Activated CD8-positive, alpha-beta T cell treated with anti-CD3 and anti-CD28 coated beads, Interleukin-2, amount 10 ng/mL, durations not matched to agents 7 days and 5 days (primary cell): ENCODE results near the gene ELOVL7. TPM values are rescaled to one million over a fixed set of nuclear protein-coding genes. Genes with fewer than 3 reads are reported as not detected.
"Not testable (repeated sequence)": the region's sequence is repeated elsewhere in the genome, so short reads cannot be mapped to it uniquely, and the experiment has no call there.

ENCODE experiments used
- ATAC-seq: fragments of 150-1000 bp; cut with Tn5 transposase; one replicate; pipeline ENCODE4 v1.10.0; 2021; ENCODE audit warnings: moderate library complexity
- CTCF ChIA-PET: fragments of 350-600 bp; sonication (Branson Sonifier 250); formaldehyde crosslinking; loops from one replicate; lab custom pipeline; 2021; ENCODE audit warnings: antibody characterized with exemption; lab: Charles Lee
- POLR2A ChIA-PET: fragments of 350-600 bp; sonication (Branson Sonifier 250); formaldehyde crosslinking; loops from one replicate; lab custom pipeline; 2021; ENCODE audit warnings: antibody characterized with exemption; lab: Charles Lee
- DNase-seq: peaks from one replicate; pipeline ENCODE4 v3.0.0-alpha.2; 2020
- H3K27ac Mint-ChIP-seq: one replicate; pipeline ENCODE4 v1.8.0; 2021; ENCODE audit warnings: mild to moderate bottlenecking, mixed read lengths
- H3K27me3 Mint-ChIP-seq: one replicate; pipeline ENCODE4 v1.8.0; 2021; ENCODE audit warnings: low read depth, mixed read lengths
- H3K36me3 Mint-ChIP-seq: one replicate; pipeline ENCODE4 v1.8.0; 2021; ENCODE audit warnings: low read depth, mixed read lengths
- H3K4me1 Mint-ChIP-seq: one replicate; pipeline ENCODE4 v1.8.0; 2021; ENCODE audit warnings: low read depth, mixed read lengths
- H3K4me3 Mint-ChIP-seq: one replicate; pipeline ENCODE4 v1.8.0; 2021; ENCODE audit warnings: mild to moderate bottlenecking, mixed read lengths
- H3K9me3 Mint-ChIP-seq: one replicate; pipeline ENCODE4 v1.8.0; 2022; ENCODE audit warnings: mixed read lengths; ENCODE audit not compliant: insufficient read depth
- total RNA-seq, 2 experiments: library from RNA; stranded (reverse); gene quantifications; one replicate each; pipeline ENCODE4 v1.2.3, GENCODE V29; 2021

ELOVL7 gene
- total RNA-seq, 2 experiments from 2014 or later: 0.26 to 0.34 TPM

DNA sequence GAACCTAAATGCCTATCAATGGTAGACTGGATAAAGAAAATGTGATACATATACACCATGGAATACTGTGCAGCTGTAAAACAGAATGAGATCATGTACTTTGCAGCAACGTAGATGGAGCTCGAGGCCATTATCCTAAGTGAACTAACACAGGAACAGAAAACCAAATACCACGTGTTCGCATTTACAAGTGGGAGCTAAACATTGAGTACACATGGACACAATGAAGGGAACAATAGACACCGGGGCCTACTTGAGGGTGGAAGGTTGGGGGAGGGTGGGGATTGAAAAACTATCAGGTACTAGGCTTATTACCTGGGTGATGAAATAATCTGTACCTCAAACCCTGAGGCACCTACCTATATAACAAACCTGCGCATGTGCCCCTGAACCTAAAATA is 121.7 kb downstream of the ELOVL7 start:
- Mint-ChIP-seq H3K36me3 (no peaks in the 10 kb centered on the region), H3K27me3 (peaks cover 18% of the 10 kb centered on the region)
- POLR2A ChIA-PET: no interaction called here

DNA sequence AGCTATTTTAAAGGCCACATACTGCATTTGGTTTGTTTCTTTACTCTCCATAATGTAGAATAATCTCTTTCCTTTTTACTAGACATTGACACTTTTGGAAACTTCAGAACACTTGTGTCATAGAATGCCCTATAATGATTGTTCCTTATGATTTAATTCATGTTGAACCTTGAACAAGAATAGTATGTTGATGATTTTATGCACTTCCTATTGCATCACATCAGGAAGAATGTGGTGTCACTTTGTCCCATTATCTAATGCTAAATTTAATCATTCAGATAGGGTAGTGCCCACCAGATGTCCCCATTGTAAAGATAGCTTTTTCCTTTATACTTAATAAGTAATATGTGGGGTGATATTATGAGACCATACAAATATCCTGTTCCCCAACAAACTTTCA is 124.7 kb downstream of the ELOVL7 start:
- Mint-ChIP-seq H3K9me3 (peaks cover 9% of the 10 kb centered on the region), H3K27me3 (peaks cover 23% of the 10 kb centered on the region), H3K27ac (no peak overlapping the region), H3K4me3 (no peak overlapping the region), H3K36me3 (peaks cover under 1% of the 10 kb centered on the region), H3K4me1 (no peaks in the 10 kb centered on the region)
- ChIA-PET POLR2A (interaction anchor here (1.3 kb wide), 1 partner anchor 19 kb away, joined by 3 read pairs; the partner anchor contains the start of gene DEPDC1B), CTCF (no interaction called here)
- ATAC-seq: no peak
- DNase-seq: no peak

More for the DNA sequence above, 121.7 kb downstream of the ELOVL7 start:
- H3K9me3 Mint-ChIP-seq: peaks cover 3% of the 10 kb centered on the region
- CTCF ChIA-PET: no interaction called here
- no peaks in the 10 kb centered on the region for H3K4me1 Mint-ChIP-seq
- H3K27ac Mint-ChIP-seq: no peak overlapping the region
- ATAC-seq (no peak), DNase-seq (no peak)
- H3K4me3 Mint-ChIP-seq: no peak overlapping the region

DNA sequence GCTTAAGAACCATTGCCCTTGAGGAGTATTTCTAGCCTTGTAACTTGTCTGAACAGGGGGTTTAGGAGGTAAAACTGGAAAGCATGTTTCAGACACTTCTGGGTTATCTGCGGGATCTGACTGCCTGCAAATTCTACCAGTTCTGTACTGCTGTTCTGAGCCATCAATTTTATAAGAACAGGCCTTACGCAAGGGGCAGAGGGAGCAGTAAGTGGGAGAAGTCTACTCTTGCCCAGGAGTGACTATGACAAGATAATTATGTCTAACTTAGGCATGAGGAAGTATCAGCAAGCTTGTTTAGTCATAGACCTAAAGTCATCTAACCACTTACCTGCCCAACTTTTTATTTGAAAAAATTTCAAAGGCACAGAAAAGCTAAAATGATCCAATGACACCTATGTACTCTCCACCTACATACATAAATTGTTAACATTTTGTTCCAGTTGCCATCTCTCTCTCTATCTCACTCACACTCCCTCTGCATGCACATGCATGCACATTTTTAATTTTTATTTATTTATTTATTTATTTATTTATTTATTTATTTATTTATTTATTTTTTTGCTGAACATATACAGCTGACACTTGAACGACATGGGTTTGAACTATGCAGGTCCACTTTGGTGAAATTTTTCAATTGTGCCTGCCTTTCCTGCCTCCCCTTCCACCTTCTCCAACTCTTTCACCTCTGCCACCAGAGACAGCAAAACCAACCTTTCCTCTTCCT is 125.7 kb downstream of the ELOVL7 start:
- no peak overlapping the region for H3K4me3 Mint-ChIP-seq
- peaks cover 25% of the 10 kb centered on the region for H3K27me3 Mint-ChIP-seq
- peaks cover 9% of the 10 kb centered on the region for H3K9me3 Mint-ChIP-seq
- no peak for DNase-seq
- H3K36me3 Mint-ChIP-seq: peaks cover 3% of the 10 kb centered on the region
- ChIA-PET POLR2A (interaction anchor here (1.3 kb wide), 1 partner anchor 18 kb away, joined by 3 read pairs; the partner anchor contains the start of gene DEPDC1B), CTCF (no interaction called here)
- no peak overlapping the region for H3K27ac Mint-ChIP-seq
- no peak for ATAC-seq
- no peaks in the 10 kb centered on the region for H3K4me1 Mint-ChIP-seq

DNA sequence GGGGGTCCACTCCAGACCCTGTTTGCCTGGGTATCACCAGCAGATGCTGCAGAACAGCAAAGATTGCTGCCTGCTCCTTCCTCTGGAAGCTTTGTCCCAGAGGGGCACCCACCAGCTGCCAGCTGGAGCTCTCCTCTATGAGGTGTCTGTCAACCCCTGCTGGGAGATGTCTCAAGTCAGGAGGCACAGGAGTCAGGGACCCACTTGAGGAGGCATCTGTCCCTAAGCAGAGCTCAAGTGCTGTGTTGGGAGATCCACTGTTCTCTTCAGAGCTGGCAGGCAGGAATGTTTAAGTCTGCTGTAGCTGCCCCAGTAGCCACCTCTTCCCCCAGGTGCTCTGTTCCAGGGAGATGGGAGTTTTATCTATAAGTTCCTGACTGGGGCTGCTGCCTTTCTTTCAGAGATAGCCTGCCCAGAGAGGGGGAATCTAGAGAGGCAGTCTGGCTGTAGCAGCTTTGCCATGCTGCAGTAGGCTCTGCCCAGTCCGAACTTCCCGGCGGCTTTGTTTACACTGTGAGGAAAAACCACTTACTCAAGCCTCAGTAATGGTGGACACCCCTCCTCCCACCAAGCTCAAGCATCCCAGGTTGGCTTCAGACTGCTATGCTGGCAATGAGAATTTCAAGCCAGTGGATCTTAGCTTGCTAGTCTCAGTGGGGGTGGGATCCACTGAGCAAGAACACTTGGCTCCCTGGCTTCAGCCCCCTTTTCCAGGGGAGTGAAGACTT is 128.7 kb downstream of the ELOVL7 start:
- H3K36me3 Mint-ChIP-seq, POLR2A ChIA-PET, H3K4me3 Mint-ChIP-seq, H3K9me3 Mint-ChIP-seq, DNase-seq, ATAC-seq, H3K4me1 Mint-ChIP-seq, H3K27ac Mint-ChIP-seq: not testable (repeated sequence)
- peaks cover 17% of the 10 kb centered on the region for H3K27me3 Mint-ChIP-seq
- CTCF ChIA-PET: interaction anchor here (0.7 kb wide), 1 partner anchor 15 kb away, joined by 3 read pairs; no protein-coding TSS in a partner anchor

DNA sequence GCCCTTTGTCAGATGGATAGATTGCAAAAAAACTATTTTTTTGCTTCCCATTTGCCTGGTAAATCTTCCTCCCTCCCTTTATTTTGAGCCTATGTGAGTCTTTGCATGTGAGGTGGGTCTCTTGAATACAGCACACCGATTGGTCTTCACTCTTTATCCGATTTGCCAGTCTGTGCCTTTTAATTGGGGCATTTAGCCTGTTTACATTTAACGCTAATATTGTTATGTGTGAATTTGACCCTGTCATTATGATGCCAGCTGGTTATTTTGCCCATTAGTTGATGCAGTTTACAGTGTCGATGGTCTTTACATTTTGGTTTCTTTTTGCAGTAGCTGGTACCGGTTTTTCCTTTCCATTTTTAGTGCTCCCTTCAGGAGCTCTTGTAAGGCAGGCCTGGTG is 131.1 kb downstream of the ELOVL7 start:
- no peak for DNase-seq
- H3K4me3 Mint-ChIP-seq: no peak overlapping the region
- CTCF ChIA-PET: no interaction called here
- peaks cover 9% of the 10 kb centered on the region for H3K9me3 Mint-ChIP-seq
- H3K27me3 Mint-ChIP-seq: peaks cover 14% of the 10 kb centered on the region
- ATAC-seq: no peak
- no peak overlapping the region for H3K27ac Mint-ChIP-seq
- peaks cover 3% of the 10 kb centered on the region for H3K36me3 Mint-ChIP-seq
- H3K4me1 Mint-ChIP-seq: no peaks in the 10 kb centered on the region
- POLR2A ChIA-PET: no interaction called here

DNA sequence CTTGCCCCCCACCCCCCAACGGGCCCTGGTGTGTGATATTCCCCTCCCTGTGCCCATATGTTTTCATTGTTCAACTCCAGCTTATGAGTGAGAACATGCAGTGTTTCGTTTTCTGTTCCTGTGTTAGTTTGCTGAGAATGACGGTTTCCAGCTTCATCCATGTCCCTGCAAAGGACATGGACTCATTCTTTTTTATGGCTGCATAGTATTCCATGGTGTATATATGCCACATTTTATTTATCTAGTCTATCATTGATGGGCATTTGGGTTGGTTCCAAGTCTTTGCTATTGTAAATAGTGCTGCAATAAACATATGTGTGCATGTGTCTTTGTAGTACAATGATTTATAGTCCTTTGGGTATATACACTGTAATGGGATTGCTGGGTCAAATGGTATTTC is 132.2 kb downstream of the ELOVL7 start:
- DNase-seq, ATAC-seq, H3K36me3 Mint-ChIP-seq, CTCF ChIA-PET, H3K4me1 Mint-ChIP-seq, H3K9me3 Mint-ChIP-seq, H3K27ac Mint-ChIP-seq, H3K4me3 Mint-ChIP-seq, POLR2A ChIA-PET: not testable (repeated sequence)
- H3K27me3 Mint-ChIP-seq: peaks cover 14% of the 10 kb centered on the region

DNA sequence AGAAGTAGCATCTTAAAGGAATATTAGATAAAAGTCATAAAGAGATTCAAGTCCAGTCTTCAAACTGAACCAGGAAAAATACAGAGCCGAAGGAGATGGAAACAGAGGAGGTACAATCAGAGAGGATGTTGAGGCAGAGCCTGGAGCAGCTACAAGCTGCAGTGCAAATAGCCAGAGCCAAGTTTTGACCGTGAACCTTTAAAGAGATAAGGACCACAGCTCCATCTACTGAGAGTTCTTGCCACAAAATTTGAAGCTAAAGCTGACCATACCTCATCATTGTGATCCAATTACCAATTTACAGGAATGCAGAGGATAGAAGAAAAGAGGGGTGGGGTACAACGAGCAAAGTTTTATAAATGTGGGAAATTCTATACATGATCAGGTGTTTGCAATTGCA is 133.7 kb downstream of the ELOVL7 start:
- no peaks in the 10 kb centered on the region for H3K4me1 Mint-ChIP-seq
- H3K27me3 Mint-ChIP-seq: peaks cover 14% of the 10 kb centered on the region
- POLR2A ChIA-PET: no interaction called here
- H3K9me3 Mint-ChIP-seq: no peaks in the 10 kb centered on the region
- H3K36me3 Mint-ChIP-seq: peaks cover 3% of the 10 kb centered on the region
- H3K4me3 Mint-ChIP-seq: no peak overlapping the region
- no peak overlapping the region for H3K27ac Mint-ChIP-seq
- DNase-seq (no peak), ATAC-seq (no peak)
- CTCF ChIA-PET: interaction anchor here (1.1 to 1.2 kb wide), 2 partner anchors 9 to 11 kb away, joined by 3 to 4 read pairs; partner anchors contain the start of gene DEPDC1B

DNA sequence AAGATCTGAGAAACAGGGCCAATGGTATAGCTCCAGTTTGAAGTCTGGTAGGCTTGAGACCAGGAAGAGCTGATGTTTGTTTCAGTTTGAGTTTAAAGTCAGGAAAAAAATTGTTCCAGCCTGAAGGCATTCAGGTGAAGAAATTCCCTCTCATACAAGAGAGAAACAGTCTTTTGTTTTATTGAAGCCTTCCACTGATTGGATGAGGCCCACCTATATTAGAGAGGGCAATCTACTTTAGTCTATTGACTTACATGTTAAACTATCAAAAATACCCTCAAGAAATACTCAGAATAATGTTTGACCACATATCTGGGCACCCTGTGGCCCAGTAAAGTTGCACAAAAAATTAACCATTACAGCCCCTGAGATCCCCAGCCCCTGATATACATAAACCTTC is 138.9 kb downstream of the ELOVL7 start:
- POLR2A ChIA-PET: no interaction called here
- Mint-ChIP-seq H3K27ac (no peak overlapping the region), H3K9me3 (no peaks in the 10 kb centered on the region), H3K4me3 (no peak overlapping the region), H3K4me1 (peaks cover 12% of the 10 kb centered on the region), H3K27me3 (peaks cover 25% of the 10 kb centered on the region), H3K36me3 (no peaks in the 10 kb centered on the region)
- ATAC-seq (no peak), DNase-seq (no peak)
- CTCF ChIA-PET: interaction anchor here (0.6 to 1.4 kb wide), 2 partner anchors 25 to 27 kb away, joined by 3 to 4 read pairs; no protein-coding TSS in a partner anchor

DNA sequence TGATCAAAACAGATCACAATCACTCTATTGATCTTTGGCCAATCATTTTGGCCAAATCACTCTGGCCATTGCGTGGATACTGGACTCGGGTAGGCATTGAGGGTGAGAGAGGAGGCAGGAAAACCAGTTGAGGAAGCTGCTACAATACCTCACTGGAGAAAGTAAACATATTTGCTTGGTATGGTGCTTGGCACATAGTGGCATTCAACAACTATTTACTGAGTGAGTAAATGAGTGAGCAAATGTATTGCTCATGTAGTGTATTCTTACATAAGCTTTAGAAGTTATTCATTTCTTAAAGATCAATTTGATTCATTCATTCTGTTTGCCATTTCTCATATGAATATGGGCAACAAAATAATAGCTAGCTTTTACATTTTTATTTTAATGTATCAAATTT is 140.1 kb downstream of the ELOVL7 start:
- Mint-ChIP-seq H3K27ac (no peak overlapping the region), H3K4me1 (peaks cover 15% of the 10 kb centered on the region), H3K9me3 (no peaks in the 10 kb centered on the region), H3K27me3 (peaks cover 24% of the 10 kb centered on the region), H3K4me3 (no peak overlapping the region), H3K36me3 (peaks cover 4% of the 10 kb centered on the region)
- ATAC-seq (no peak), DNase-seq (no peak)
- POLR2A ChIA-PET: no interaction called here
- CTCF ChIA-PET: interaction anchor here (1.4 kb wide), 1 partner anchor 24 kb away, joined by 3 read pairs; no protein-coding TSS in a partner anchor

Other genes starting within 250 kb of the ELOVL7 start
- 10 to 100 TPM; 49.1 to 50.8 TPM for gene DEPDC1B, start 144.1 kb downstream of the ELOVL7 start, total RNA-seq
- gene ERCC8, start 100.8 kb upstream of the ELOVL7 start, total RNA-seq: 1 to 10 TPM; 7.6 to 9.8 TPM
- 10 to 100 TPM; 17.1 to 21.4 TPM for gene NDUFAF2, start 100.9 kb upstream of the ELOVL7 start, total RNA-seq